ENCODE data around the gene BCL2. TPM values are rescaled to one million over a fixed set of nuclear protein-coding genes. Genes with fewer than 3 reads are reported as not detected.

Gene BCL2
- total RNA-seq, 1 donor from 2014 or later: 2.3 TPM

DNA sequence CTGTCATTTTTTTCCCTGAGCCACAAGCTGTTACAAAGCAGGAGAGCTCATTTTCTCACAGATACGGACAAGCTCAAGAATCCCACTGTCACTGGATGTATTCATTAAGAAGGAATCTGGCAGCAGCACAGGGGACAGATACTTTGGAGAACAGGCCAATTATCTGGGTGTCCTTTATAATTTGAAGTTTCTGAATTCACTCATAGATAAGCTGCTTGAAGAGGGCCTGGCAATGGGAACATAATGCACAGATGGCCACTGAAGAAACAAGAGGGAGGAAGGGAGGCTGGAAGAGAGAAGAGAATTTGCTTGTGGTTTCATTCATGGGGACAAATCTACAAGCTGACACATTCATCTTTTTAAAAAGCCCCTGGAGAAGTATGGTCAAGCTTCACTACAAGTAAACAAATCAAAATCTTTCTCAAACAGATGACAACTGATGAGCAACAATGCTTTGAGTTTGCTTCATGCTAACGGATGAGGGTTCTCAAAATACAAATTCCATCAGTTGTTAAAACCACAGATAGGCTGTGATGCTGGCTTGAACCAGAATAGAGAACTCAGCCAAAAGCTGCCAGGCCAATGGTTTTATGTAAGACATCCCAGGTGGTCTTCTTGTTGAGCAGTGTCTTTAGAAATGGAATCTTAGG lies 11.9 kb downstream of the BCL2 start:
- no peak for ATAC-seq

- no peak for ATAC-seq
Measured at GRCh38 chr18:63306819-63307550, 12.6 kb downstream of the BCL2 start.

- ATAC-seq: no peak
Measured at GRCh38 chr18:63306249-63306648, 13.3 kb downstream of the BCL2 start.

DNA sequence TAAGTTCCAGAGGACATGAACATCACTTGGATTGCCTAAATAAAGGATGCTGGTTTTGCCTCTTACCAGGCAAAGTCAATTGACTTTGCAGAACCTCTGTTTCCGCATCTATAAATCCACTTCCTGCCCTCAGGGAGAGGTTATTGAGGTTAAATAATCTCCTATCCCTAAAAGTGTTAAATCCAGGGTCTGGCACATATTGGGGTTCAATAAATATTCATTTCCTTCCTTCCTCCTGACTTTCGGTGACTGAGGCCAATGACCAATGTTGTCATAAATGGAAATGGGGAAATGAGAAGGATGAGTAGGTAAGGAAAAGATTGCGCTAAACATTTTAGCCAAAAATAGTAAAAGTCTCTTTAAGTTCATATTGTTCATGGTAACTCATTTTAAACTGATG lies 16.0 kb downstream of the BCL2 start:
- ATAC-seq: no peak

DNA sequence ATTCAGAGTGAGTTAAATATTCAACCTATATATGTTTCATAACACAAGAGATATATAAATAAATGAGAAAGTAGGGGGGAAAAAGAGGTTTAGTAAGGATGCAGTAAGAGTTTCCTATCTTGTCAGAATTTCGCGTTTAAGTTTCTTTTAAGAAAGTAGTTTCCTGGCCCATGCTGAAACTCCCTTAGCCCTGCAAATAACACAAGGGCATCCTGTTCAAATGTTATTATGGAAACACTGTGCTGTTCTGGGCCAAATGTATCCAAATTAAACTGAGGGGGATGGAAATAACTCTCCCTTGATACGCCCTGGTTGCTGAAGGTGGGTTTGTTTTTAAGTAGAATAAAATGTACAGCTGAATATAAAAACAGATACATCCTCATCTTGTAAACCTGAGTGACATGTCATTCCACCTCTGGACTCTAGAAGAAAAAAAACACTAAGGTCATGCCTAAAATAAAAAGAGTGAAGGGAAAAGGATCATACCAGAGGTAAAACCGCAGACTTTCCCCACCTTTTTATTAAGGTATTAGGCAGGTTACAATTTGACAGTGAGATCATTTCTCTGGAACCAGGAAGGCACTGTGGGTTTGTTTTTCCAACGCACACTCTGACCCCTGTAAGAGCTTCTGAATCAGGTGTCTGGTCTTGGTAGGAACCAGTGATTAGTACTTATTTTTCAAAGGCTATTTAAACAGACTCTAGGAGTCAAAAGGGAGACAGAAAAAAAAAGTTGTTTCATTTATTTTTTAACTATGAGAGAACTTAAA lies 16.7 kb downstream of the BCL2 start:
- ATAC-seq: no peak

- no peak for ATAC-seq
Measured at GRCh38 chr18:63302220-63302619, 17.3 kb downstream of the BCL2 start.

GRCh38 chr18:63301434-63301833 lies 18.1 kb downstream of the BCL2 start:
- ATAC-seq: peak; percentile 71

DNA sequence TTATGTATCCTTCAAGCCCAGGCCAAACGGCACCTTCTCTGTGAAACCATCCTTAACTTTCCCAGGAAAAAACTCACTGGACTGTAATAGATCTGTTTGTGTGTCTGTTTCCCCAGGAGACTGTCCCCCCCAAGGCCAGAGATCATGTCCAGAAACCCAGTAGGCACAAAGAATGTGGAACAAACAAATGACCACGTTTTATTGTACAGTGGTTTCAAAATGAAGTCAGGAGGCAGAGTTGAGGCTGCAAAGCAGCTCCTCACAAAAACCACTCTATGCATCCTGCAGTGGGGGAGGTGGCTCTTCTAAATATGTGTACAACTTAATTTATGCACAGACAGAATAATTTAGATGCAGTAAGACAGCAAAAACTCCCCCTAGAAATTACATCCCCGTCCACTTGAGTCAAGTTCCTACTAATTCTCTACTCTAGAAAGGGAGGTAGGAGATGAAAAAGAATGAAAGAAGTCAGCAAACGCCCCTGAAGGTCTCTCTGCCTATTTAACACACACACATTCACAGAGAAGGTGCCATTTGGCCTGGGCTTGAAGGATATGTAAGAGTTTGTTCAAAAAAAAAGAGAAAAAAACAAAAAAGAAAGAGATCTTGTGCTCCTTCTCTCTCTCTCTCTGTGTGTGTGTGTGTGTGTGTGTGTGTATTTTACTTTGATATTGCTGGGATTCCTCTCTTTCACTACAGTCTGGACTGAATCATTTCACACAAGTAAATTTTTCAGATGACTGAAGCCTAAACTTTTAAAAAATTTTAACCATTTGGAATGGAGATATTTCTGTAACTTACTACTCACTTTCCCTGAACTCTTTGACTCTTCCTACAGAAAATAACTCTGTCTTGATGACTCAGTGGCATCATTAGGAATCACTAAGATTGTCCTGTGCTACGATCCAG lies 19.5 kb downstream of the BCL2 start:
- no peak for ATAC-seq

GRCh38 chr18:63298400-63299365 lies 20.9 kb downstream of the BCL2 start:
- ATAC-seq: no peak

- ATAC-seq: no peak
Measured at GRCh38 chr18:63297687-63298399, 21.7 kb downstream of the BCL2 start.

DNA sequence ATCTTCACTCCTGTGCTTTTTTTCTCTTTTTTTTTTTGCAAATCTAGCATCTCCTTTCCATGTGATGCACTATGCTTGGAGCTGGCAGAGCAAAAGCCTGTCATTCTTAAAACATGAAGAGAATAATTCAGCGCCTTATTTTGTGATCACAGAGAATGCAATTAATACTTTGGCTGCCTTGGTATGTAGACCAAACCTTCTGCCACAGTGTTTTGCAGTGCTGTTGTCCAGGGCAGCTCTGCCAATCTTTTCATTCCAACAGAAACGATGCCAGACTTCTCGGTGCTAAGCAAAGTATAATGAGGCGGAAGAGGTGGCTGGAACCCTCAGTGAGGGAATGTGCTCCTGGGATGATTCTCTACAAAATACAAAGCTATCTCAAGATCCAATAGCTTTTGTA lies 25.6 kb downstream of the BCL2 start:
- ATAC-seq: no peak

GRCh38 chr18:63292831-63293683 lies 26.5 kb downstream of the BCL2 start:
- peak; percentile 36 for ATAC-seq

DNA sequence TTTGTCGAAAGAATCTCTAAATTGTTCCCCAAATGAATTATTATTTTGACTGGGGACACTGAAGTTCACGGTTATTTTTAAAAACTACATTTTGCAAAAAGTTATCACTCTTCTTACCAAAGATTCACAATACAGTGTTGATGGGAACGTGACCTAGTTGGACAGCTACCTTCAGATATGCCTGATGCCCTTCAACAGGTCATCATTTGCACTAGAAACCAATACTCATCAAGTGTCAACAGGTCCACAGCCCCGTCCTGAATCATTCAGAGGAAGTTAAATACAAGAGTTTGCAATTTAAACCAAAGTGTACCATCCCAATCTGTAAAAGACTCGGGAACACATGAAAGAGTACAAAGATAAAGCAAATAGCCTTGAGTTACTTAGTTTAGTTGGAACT lies 28.3 kb downstream of the BCL2 start:
- no peak for ATAC-seq

DNA sequence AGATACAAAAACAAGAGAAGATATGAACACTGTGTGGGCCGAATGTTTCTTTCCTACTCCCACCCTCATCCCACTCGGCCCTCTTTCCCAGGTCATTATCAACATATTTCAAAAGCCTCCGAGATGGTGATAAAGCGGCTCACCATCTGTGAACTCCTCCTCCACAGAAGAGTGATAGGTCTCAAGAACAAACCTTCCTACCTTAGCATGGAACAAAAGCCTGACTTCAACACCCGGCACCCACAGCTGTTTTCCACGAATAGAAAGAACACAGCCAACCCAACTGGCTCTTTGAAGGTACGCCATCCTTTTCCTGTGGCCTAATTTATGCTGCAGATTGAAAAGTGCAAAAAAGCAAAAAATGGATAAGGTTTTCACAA lies 28.8 kb downstream of the BCL2 start:
- no peak for ATAC-seq

DNA sequence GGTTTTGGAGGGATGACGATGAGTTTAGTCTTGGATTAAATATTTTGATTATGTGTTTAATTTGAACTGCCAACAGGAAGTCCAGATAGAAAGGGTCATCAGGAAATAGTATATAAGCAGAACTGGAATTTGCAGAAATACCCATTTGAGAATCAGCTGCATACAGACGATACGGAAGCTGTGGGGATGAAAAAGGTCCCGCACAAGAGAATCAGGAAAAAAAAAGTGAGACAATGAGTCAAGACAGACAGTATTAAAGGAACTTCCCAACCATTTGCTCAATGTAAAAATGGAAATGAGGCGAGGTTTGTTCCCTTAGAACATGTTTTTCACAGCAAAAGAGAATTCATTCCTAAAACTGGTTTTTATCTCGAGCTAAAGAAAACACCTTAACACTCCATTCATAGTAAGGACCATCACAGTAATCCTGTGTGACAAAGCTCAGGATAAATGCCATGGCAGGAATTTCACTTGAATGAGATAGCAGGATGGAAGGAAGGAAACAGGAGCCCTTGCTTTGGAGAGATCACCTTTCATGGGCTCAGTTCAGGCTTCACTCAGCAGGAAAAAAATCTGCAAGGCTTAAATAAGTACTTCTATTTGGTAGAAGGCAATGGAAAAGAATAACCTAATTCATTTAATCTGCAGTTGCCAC lies 29.3 kb downstream of the BCL2 start:
- no peak for ATAC-seq

DNA sequence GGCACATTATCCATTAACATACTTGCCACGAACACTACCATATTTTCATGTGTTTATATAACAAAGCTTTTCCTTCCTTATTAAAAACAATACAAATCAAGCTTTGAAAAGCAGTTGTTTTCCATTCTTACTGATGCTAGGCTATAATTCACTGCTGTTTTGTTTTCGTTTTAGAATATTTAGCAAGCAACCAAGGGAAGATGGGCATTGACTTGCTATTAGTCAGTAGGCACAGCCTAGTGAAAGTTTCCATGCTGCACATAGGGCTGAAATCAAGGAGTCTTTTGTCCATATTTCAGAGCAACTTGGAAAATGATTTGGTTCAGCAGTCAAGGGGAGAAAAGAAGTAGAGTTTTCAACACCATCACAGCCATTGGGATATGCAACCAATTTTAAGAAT lies 31.3 kb downstream of the BCL2 start:
- no peak for ATAC-seq

DNA sequence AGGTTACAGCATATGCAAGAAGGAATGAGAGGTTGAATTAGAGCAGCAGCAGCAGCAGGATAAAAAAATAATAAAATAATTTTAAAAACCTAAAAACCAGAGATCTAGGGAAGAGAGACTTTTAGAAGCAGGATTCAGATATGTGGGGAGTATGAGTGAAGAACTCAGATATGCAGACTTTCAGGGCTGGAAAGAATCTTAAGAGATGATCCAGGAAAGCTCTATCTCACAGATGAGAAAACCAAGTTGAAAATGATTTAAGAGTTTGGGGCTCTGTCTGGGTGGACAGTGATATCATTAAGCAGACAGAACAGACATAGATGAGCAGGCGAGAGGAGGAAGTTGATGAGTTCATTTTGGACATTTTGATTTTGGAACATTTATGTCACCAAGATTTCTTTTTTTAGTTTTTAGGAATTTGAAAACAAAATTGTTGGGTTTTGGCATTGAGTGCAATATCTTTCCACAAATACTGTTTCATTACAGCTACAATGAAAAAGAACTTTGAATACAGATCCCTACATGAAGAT lies 31.8 kb downstream of the BCL2 start:
- ATAC-seq: no peak

- ATAC-seq: no peak
Measured at GRCh38 chr18:63286926-63287325, 32.6 kb downstream of the BCL2 start.
